ENCODE results near the gene FAM13A.

GRCh38 chr4:88927420-88927819 lies 129.6 kb downstream of the FAM13A start:
- TF ChIP-seq POLR2AphosphoS5 (IDR thresholded peaks at IDR 0.05; ENCODE audit: insufficient read depth, low read depth, low read length) (no peak), POLR2A (IDR thresholded peaks at IDR 0.05; ENCODE audit: low read depth, low read length) (no peak), CTCF (IDR thresholded peaks at IDR 0.05; ENCODE audit: extremely low read depth in 1 of 2, insufficient read depth in 1 of 2, low read depth in 1 of 2, low read length in 2 of 2) (no peak), JUN (IDR thresholded peaks at IDR 0.05; ENCODE audit: borderline replicate concordance, insufficient read depth, insufficient read length, low read depth) (no peak), MAX (IDR thresholded peaks at IDR 0.05; ENCODE audit: insufficient read depth, insufficient read length) (no peak), EZH2 (IDR thresholded peaks at IDR 0.05; ENCODE audit: borderline replicate concordance, low read depth, low read length, severe bottlenecking) (no peak), MYC (IDR thresholded peaks at IDR 0.05; ENCODE audit: low read depth, low read length) (no peak), GATA2 (IDR thresholded peaks at IDR 0.05; ENCODE audit: insufficient read depth, insufficient read length, low read depth, low read length) (no peak), FOS (IDR thresholded peaks at IDR 0.05; ENCODE audit: borderline replicate concordance, insufficient read depth, low read length) (no peak)
